GM19238 (cell line): ENCODE data around the gene GALNT10.

Experiments used
- DNase-seq: peaks from one replicate; pipeline ENCODE4 v3.0.0; 2011; ENCODE audit warnings: low spot score; ENCODE audit not compliant: insufficient read length

Gene GALNT10

GRCh38 chr5:154403234-154403633 lies 212.7 kb downstream of the GALNT10 start:
- DNase-seq, result no peak

GRCh38 chr5:154403776-154404387 lies 213.3 kb downstream of the GALNT10 start:
- DNase-seq, result no peak

- DNase-seq, result peak; percentile 87
Measured at GRCh38 chr5:154405078-154405792, 214.7 kb downstream of the GALNT10 start.

GRCh38 chr5:154406231-154406630 lies 215.7 kb downstream of the GALNT10 start:
- no peak for DNase-seq

- no peak for DNase-seq
Measured at GRCh38 chr5:154406826-154407225, 216.3 kb downstream of the GALNT10 start.

- DNase-seq, result no peak
Measured at GRCh38 chr5:154408811-154409210, 218.3 kb downstream of the GALNT10 start.

GRCh38 chr5:154409230-154409840 lies 218.8 kb downstream of the GALNT10 start:
- DNase-seq, result no peak

- no peak for DNase-seq
Measured at GRCh38 chr5:154410008-154410407, 219.5 kb downstream of the GALNT10 start.

GRCh38 chr5:154410786-154411185 lies 220.3 kb downstream of the GALNT10 start:
- no peak for DNase-seq

- no peak for DNase-seq
Measured at GRCh38 chr5:154411338-154411737, 220.8 kb downstream of the GALNT10 start.

GRCh38 chr5:154412316-154412715 lies 221.8 kb downstream of the GALNT10 start:
- no peak for DNase-seq

- DNase-seq, result no peak
Measured at GRCh38 chr5:154412925-154413324, 222.4 kb downstream of the GALNT10 start.

- no peak for DNase-seq
Measured at GRCh38 chr5:154415114-154415513, 224.6 kb downstream of the GALNT10 start.

GRCh38 chr5:154418344-154418820 lies 227.8 kb downstream of the GALNT10 start:
- DNase-seq, result no peak

- DNase-seq, result no peak
Measured at GRCh38 chr5:154419236-154419635, 228.7 kb downstream of the GALNT10 start.

GRCh38 chr5:154421868-154422267 lies 231.3 kb downstream of the GALNT10 start:
- DNase-seq, result no peak

GRCh38 chr5:154422298-154422697 lies 231.8 kb downstream of the GALNT10 start:
- DNase-seq, result no peak

GRCh38 chr5:154428208-154428607 lies 237.7 kb downstream of the GALNT10 start:
- DNase-seq, result no peak

GRCh38 chr5:154429341-154429740 lies 238.8 kb downstream of the GALNT10 start:
- DNase-seq, result no peak

GRCh38 chr5:154430466-154430865 lies 239.9 kb downstream of the GALNT10 start:
- no peak for DNase-seq

GRCh38 chr5:154430961-154431630 lies 240.6 kb downstream of the GALNT10 start:
- no peak for DNase-seq

- no peak for DNase-seq
Measured at GRCh38 chr5:154435226-154435625, 244.7 kb downstream of the GALNT10 start.
